ENCODE data around the gene RAI2.
"Not testable (repeated sequence)": the region's sequence is repeated elsewhere in the genome, so short reads cannot be mapped to it uniquely, and the experiment has no call there.

The RAI2 gene

DNA sequence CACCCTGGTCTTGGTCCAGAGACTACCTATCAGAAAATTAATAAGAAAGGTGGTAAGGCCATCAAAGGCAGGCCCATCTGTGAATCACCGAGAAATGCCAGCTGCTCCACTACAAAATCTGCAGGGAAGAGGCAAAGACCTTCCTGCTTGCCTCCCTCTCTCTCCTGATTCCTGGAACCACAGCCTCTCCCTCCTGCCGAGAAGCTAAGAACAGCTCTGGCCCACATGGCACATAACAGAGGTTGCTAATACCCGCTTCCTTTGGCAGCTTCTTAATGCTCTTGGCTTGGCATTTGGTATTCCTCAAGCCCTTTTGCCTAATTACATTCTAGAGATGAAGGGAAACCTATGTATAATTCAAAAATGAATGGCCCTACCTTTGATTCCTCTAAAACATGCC, 32.9 kb downstream of the RAI2 start:
- no peak for DNase-seq

DNA sequence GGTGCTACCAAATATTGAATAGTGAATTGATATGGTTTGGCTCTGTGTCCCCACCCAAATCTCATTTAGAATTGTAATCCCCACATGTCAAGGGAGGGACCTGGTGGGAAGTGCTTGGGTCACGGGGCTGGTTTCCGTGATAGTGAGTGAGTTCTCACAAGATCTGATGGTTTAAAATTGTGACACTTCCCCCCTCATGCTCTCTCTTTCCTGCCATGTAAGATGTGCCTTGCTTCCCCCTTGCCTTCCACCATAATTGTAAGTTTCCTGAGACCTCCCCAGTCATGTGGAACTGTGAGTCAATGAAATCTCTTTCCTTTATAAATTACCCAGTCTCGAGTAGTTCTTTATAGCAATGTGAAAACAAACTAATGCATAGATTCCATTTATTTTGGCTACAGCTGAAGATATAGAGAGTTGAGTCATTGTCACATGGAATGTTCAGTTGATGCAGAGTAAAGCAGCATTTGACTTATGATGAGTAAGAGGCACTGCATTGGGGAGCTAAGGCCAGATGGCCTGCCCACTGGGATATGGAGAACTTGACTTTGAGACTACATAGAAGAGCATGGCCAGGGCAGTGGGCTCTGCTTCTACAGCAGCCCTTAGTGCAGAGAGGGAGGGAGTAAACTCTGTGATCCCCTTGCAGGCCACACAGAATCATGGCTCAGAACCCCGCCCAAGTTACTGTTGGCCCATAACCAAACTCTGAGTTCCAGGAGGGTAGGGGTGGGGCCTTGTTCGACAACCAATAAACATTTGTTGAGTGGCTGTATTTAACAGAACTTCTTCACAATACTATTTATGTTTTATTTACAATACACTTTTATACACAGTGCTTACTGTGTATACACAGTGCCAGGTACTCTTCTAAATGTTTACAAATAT, 34.2 kb downstream of the RAI2 start:
- DNase-seq = no peak

DNA sequence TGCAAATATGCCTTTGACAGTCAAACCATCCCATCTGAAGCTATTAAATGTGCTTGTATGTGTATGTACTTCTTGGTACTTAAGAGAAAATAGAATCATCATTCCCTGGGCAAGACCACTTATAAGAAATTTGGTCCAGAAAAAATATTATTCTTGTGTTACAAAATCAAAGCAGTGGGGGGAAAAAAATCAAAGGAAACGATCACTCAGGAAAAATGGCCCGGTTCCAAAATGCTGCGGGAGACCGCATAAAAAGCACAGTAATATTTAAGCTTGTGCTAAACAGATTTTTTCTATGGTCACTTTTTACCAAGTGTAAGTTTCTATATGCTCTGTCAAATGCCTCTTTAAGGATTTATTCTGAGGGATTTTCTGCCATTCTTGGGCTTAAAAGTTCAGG, 36.1 kb downstream of the RAI2 start:
- DNase-seq = no peak

DNA sequence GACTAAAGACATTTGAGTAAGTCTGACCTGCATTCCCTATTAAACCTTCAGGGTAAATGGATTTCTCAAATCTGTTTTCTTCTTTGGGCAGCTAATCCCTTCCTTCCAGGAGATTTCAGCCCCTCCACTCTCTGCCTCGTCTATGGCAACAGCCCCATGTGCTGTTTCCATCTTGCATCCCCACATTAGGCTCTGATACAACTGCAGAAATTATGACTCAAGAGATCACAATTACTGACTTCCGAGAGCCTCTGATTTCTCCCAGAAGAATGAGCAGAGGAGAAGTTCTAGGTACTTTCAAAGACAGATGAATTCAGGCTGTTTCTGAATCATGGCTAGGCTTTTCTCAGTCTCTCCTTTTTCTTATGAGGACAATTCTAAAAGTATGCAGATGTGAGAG, 38.7 kb downstream of the RAI2 start:
- DNase-seq = no peak

DNA sequence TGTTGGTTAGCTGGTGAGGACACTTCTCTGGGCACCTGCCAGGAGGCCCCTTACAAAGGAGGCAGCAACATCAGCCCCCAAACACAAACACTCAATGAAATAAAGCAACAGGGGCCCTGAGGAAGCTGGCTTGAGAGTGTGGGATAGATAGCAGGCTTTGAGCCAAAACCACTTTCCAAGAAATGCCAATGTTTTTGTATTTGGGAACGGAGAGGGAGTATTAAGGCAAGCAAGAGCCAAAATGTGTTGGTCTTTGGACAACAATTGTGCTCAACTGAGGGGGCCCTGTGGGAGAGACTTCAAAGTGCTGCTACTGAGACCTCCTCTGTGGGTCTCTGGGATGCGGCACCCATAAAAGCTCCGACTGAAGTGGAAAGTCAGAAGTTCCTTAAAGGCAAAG, 41.0 kb downstream of the RAI2 start:
- DNase-seq = no peak

DNA sequence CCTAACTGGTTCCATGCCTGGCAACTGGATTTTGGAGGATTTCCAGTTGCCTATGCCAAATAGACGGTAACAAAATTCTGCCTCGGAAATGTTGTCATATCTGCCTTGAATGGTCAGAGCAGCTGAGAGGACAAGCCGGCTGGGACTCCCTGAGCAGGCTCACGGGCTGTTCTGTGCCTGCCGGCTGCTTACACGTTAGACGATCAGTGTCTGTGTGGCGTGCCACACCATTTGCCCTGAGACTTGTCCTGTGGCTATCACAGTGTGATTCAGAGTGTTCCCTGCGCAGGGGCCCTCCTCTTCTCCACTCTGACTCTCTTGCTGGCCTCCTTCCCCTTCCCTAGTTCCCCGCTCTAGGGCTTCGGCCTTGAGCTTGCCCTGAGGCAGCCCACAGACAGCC, 42.4 kb downstream of the RAI2 start:
- no peak for DNase-seq

DNA sequence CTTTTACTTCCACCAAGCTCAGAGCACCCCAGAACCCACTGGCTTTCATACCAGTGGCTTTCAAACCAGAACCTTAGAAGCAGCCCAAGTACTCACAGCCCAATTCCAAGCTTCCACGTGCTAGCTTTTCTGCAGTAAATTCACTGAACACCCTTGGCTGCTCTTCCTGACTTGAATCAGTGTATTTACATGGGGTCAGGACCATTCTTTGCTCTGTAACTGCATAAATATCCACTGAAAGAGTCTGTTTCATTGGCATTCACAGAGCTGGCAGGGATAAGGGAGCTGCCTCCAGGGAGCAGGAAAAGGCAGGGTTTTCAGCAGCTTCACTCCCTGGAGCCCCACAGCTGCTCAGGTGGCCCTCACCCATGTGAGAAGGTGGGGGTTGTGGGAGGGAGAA, 43.8 kb downstream of the RAI2 start:
- DNase-seq = no peak

DNA sequence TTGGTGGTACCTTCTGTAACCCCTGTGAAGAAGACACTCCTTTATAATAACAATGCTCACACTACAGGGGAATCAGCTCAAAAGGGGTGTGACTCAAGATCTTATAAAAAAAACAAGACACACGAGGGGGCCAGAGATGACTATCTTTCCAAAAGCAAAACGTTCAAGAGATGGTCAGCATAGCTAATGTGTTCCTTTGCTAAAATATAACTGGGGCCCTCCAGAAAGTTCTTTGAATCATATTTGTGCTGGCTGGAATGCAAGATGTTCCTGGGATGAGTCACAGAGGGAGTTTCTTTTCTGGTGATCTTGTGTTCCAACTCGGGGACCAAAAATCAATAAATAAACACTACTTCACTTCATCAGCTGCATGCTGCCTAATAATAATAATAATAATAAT, 46.5 kb downstream of the RAI2 start:
- DNase-seq = no peak

DNA sequence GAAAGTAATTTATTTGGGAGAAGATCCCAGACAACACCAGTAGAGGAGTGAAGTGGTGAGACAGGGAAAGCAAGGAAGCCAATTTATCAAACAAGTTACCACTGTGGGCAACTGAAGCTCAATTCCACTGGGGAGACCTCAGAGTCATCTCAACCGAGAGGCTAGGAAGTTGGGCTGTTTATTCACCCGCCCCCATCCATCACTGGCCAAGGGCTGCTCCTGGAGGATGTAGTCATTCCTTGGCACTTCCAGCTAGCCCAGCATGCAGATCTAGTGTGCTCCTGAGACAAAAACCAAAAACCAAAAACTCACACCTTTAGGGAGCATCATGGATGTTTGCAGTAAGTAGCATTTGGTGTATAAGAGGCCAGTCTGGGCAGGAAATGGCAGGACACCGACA, 47.0 kb downstream of the RAI2 start:
- DNase-seq = no peak

DNA sequence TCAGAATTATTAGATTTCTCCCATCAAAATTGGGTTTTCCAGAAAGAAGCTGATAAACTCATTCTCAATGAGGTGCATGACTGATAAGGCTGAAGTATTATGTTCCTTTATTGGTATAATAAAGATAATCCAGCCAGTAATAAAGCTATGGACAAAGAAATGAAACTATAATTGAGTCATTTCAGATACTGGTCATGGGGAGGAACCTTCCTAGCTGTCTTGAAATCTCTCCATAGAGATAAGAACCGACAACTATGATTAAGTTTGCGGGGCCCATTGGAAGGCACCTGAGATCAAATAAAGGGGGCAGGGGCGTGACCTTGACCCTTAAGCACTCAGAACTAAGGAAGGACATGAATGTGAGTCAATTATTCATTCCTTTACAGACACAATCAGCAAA, 47.8 kb downstream of the RAI2 start:
- DNase-seq = no peak

DNA sequence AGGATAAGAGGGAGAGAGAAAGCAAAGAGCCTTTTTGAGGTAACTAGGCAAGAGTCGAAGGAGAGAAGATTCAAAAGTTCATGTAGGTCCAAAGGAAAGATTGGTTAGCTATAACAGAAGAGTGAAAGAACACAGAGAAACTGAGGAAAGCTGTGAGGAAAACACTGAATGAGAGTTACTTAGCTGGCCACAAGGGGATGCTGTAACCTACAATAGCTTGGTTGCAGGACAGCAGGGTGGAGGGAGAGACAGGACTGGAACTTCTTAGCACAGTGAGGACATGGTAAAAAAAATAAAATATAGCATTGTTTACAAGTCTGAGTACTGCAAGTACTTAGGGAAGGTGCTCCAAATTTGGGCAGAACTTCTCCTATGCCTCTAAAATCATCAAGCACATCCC, 48.3 kb downstream of the RAI2 start:
- DNase-seq = no peak

DNA sequence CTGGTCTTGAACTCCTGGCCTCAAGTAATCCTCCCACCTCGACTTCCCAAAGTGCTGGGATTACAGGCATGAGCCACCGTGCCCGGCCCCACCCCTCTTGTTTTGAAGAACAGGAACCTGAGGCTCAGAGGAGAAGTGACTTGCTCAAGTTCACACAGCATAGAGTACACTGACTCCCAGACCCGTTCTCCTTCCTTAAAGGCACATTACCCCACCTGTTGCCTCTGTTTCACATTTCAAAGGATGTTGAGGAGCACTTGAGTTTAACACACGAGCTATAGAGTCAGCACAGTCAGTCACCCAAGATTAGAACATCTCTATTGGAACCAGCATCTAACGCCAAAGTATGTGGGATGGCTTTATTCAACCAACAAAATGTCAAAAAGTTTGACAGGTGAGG, 51.1 kb downstream of the RAI2 start:
- DNase-seq = no peak

DNA sequence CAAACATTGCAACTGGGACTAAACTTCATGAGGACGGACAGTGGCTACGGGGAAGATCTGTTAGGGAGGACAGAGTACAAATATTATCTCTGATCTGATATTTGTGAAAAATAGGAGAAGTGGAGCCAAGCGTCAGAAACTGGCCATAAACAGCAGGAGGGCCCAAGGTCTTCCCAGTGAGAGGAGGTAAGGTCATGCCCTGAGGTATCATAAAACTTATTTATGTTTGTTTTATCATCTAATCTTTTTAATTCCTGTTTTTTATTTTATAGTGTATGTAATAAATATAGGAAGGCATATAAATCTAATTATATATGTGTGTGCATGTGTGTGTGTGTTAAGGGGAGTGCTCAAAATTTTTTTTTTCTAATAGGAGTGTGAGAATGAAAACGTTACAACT, 51.8 kb downstream of the RAI2 start:
- no peak for DNase-seq

DNA sequence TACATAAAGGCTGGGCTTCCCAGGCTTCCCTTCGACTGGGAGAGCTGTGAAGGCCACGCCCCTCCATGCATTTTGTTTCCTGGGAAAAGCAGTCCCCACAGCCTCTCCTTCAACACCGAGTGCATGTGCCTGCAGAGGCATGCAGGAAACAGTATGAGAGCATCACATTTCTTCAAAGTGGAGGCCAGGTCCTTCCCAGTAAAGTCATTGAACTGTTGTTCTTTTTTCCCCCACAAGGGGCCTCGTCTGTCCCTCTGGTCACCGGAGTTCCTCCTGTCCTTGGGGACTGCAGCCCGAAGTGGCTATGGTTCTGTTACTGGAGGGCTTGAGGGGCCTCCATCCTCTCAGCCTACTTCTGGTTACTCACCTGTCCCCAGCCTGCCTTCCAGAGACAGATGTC, 56.0 kb downstream of the RAI2 start:
- DNase-seq = no peak

DNA sequence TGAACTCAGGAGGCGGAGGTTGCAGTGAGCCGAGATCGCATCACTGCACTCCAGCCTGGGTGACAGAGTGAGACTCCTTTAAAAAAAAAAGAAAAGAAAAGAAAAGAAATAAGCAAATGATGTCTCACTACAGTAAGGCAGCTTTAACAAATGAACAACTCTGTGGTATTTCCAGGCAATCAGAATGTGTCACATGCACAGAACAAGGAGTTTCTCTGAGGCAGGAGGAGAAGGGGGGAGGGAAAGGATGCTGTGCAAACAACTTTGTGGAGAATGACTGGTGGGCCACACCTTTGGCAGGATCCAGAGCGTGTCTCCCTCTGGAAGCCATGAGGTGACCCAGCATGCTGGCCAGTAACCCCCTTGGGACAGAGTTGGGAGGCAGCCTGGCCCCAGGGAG, 57.6 kb downstream of the RAI2 start:
- no peak for DNase-seq

DNA sequence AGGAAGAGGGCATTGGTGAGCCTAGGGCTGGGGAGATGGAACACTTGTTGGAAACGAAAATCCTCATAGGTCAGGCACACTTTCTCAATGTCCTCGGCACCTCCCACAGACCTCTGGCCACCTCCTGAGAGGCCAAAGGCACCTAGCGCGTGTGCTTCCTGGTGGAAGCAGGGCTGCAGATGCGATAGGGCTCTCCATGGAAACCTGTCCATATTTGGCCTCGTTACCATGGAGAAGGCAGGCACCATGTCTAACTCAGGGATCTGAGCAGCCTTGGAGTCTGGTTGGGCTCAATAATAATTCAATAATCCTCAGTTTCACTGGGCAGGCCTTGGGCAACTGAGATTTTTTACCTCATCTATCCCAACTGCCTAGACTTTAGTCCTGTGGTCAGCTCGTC, 58.3 kb downstream of the RAI2 start:
- no peak for DNase-seq

DNA sequence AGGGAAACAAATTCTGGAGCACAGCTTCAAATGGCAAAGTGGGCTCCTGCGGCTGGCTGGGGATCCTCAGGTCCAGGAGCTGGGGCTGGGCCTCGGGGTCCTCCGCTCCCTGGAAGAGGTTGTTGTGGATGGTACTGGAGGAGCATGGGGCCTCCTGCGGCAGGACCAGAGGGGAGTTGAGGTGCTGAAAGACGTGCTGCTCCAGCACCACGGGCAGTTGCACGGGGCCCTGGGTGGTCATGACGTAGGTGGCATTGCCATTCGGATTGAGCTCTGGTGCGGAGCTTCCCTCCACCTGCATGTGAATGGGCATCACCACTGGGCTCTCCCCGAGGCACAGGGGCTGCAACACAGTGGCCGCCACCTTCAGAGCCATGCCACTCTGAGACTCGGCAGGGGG, 59.7 kb downstream of the RAI2 start:
- no peak for DNase-seq

DNA sequence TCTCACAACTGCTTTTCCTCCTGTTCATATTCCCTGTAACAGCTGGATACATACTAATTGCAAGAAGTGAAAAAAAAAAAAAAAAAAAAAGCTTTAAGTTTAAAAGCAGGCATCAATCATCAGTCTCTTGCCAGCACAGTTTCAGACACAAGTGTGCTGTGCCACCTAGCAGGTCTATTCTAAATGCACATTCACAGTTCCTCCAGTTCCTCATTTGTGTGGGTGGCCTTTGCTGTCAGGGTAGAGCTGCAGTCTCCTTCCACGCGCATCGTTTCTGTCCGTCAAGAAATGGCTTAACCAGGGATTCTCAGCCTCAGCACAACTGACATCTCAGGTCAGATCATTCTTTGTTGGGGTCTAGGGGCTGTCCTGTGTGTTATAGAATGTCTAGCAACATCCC, 62.2 kb downstream of the RAI2 start:
- DNase-seq = no peak

DNA sequence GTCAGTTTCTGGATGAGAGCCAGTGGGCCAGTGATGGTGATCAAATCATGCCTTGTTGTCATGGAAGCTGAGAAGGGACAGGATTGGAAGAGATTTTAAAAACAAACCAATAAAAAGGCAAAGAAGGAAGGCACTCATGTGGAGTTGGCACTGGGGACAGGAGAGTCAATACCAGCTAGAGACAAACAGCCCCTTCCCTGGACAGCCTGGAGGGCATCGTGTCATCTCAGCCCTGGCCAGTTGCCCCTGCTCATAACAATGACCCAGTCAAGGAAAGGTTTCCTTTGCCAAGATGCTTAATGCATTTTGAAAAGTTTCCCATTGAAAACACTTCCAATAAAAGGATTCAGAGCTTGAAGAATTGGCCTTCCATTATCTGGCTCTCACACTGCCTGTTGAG, 68.3 kb downstream of the RAI2 start:
- DNase-seq = peak in 5 of 6 experiments; percentile 22 to 100 (median 97)

DNA sequence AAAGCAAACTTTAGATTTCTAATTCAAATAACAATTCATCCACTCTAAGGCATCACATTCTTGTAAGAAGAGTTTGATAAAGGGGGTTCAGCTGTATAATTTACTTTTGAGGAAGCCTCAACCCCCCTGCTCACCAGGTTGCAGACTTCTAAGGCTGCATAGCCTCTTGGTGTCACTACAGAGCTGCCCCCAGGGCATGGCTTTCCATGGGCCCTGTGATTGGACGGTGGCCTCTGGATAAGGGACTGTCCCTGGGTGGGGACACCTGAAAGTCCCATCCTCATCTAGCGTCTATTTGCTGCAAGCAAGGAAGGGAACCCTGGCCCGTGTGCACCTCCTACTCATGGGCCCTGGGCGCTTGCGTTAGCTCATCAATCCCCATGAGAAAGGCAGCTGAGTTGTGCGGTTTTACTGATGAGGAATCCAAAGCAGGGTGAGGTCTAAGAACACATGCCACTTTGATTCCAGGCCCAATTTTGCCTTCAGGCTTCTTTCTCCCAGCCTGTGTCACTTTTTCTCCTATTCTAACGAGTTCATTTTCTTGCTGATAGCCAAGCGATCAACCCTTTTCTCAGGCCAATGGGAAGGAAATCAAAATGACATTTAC, 72.0 kb downstream of the RAI2 start:
- no peak for DNase-seq

DNA sequence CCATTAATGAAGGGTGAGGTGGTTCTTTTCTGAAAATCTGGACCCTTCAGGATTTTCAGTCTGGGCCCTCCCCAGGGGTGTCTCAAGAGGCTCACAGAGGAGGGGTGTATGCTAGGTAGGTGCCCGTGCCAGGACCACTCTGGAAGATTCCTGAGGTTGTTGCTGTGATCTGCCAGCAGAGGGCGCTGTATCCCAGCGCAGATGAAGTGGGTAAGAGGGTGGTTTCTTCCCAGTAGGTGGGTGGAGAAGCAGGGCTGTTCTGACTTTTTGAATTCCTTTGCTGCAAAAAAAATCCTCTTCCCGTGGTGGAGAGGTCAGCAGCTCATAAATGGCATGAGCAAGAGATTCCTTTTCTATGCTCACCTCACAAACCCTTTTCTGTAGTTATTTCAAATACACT, 72.7 kb downstream of the RAI2 start:
- peak in 5 of 6 experiments; percentile 11 to 42 (median 15) for DNase-seq

DNA sequence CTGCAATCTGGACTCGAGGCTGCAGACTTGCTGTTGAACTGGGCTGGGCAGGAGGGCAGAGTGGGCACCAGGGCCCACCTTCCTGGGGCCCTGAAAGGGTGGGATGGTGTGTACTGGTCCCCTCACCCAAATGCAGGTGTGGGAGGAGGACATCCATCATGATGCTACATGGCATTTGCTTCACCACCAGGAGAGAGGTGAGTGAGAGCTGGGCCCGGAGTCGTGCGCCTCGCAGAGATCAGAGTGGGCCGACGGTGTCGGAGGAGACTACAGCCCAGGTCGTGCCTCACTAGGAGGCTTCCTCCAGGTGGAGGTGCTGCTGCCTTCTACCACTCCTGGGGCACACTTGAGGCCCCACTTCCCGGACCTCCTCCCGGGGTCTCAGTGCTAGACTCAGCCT, 73.5 kb downstream of the RAI2 start:
- DNase-seq = no peak

DNA sequence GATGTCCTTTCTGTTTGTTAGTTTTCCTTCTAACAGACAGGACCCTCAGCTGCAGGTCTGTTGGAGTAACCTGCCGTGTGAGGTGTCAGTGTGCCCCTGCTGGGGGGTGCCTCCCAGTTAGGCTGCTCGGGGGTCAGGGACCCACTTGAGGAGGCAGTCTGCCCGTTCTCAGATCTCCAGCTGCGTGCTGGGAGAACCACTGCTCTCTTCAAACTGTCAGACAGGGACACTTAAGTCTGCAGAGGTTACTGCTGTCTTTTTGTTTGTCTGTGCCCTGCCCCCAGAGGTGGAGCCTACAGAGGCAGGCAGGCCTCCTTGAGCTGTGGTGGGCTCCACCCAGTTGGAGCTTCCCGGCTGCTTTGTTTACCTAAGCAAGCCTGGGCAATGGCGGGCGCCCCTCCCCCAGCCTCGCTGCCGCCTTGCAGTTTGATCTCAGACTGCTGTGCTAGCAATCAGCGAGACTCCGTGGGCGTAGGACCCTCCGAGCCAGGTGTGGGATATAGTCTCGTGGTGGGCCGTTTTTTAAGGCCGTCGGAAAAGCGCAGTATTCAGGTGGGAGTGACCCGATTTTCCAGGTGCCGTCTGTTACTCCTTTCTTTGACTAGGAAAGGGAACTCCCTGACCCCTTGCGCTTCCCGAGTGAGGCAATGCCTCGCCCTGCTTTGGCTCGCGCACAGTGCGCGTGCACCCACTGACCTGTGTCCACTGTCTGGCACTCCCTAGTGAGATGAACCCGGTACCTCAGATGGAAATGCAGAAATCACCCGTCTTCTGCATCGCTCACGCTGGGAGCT, 74.3 kb downstream of the RAI2 start:
- not testable (repeated sequence) for DNase-seq

DNA sequence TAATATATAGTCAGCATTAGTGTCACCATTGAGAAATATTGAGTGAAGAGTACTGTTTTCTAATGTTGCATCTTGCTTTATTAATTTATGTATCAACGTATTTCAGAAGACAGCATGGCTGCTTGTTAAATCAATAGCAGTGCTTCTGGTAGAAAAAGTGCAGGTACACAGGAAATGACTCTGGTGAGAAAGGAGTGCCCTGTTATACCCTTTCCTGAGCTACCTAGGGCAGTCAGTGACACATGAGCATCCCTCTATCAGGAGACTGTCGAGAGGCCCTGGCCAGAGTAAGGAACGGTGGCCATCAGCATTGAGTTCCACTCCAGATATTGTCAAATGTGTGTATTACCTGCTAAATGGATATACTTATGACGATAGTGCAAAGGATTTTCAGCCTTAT, 81.7 kb downstream of the RAI2 start:
- DNase-seq = peak in 1 of 6 experiments; percentile 28

All from stimulated activated naive CD4-positive, alpha-beta T cell (primary cell).